H1 (cell line): ENCODE data around the gene TMEM273. TPM values are rescaled to one million over a fixed set of nuclear protein-coding genes. Genes with fewer than 3 reads are reported as not detected.

Experiments
- CTCF ChIA-PET: fragments of 300-600 bp; sonication (Branson Sonifier 250); formaldehyde crosslinking; loops from one replicate; lab custom pipeline; 2021; ENCODE audit not compliant: partially characterized antibody; lab: Charles Lee
- POLR2A ChIA-PET: fragments of 300-600 bp; sonication (Branson Sonifier 250); formaldehyde crosslinking; loops from one replicate; lab custom pipeline; 2021; ENCODE audit warnings: inconsistent platforms; ENCODE audit not compliant: partially characterized antibody; lab: Charles Lee
- DNase-seq, 2 experiments: peaks; one replicate each; pipeline versions ENCODE4 v3.0.0 to v3.0.0-alpha.2; 2010 to 2022; ENCODE audit warnings: low spot score in 2 of 2, low read depth in 1 of 2, mixed read lengths in 1 of 2
- FAIRE-seq: peaks from 2 replicates; lab custom pipeline; 2011; peaks lifted over from hg19 to GRCh38; lab: Jason Lieb, UNC
- H2AFZ ChIP-seq: 2 replicates; pipeline ENCODE4 v1.8.1; 2012; ENCODE audit warnings: low read length, inconsistent platforms
- H2AK5ac ChIP-seq: 2 replicates; pipeline ENCODE4 v1.6.1; 2013; ENCODE audit warnings: low read depth, low read length
- H2BK120ac ChIP-seq: replicated peaks from 2 replicates; pipeline ENCODE3; 2013; ENCODE audit warnings: low read depth, low read length, inconsistent platforms
- H2BK12ac ChIP-seq: 2 replicates; pipeline ENCODE4 v1.6.1; 2013; ENCODE audit warnings: low read depth, low read length
- H2BK15ac ChIP-seq: 2 replicates; pipeline ENCODE4 v1.6.1; 2013; ENCODE audit warnings: low read length
- H2BK20ac ChIP-seq: 2 replicates; pipeline ENCODE4 v1.6.1; 2013; ENCODE audit warnings: low read length
- H2BK5ac ChIP-seq: 2 replicates; pipeline ENCODE4 v1.6.1; 2013; ENCODE audit warnings: low read depth, low read length
- H3K14ac ChIP-seq: 2 replicates; pipeline ENCODE4 v1.6.1; 2013; ENCODE audit warnings: inconsistent platforms; ENCODE audit not compliant: insufficient read length
- H3K18ac ChIP-seq: 2 replicates; pipeline ENCODE4 v1.6.1; 2013; ENCODE audit warnings: low read length; ENCODE audit errors: extremely low read depth
- H3K23ac ChIP-seq: 2 replicates; pipeline ENCODE4 v1.6.1; 2013; ENCODE audit warnings: inconsistent platforms; ENCODE audit not compliant: insufficient read length
- H3K23me2 ChIP-seq: 2 replicates; pipeline ENCODE4 v1.6.1; 2013; ENCODE audit warnings: low read depth, low read length
- H3K27ac ChIP-seq: 2 replicates; pipeline ENCODE4 v1.6.1; 2011; ENCODE audit warnings: low read depth, low read length, inconsistent platforms
- H3K27me3 ChIP-seq, 4 experiments: replicated peaks in 1 of 4; 1 replicate in 1 of 4; 2 replicates in 3 of 4; pipeline versions ENCODE4 v1.6.1 to v1.8.1; 2011 to 2013; ENCODE audit warnings: low read length in 3 of 4, mild to moderate bottlenecking in 3 of 4, inconsistent platforms in 2 of 4, mixed read lengths in 2 of 4, moderate library complexity in 1 of 4; ENCODE audit not compliant: control insufficient read depth in 3 of 4, insufficient read depth in 3 of 4; ENCODE audit errors: extremely low read depth in 1 of 4
- H3K36me3 ChIP-seq, 4 experiments: 2 replicates each; pipeline versions ENCODE4 v1.6.1 to v1.8.1; 2011 to 2013; ENCODE audit warnings: mild to moderate bottlenecking in 4 of 4, low read length in 3 of 4, moderate library complexity in 2 of 4, control low read depth in 1 of 4, inconsistent platforms in 1 of 4; ENCODE audit not compliant: insufficient read depth in 4 of 4, control insufficient read depth in 2 of 4
- H3K4ac ChIP-seq: replicated peaks from 2 replicates; pipeline ENCODE3; 2013; ENCODE audit warnings: low read length, low read depth, mixed read lengths, inconsistent platforms; ENCODE audit not compliant: insufficient read length
- H3K4me1 ChIP-seq, 4 experiments: replicated peaks in 1 of 4; 1 replicate in 1 of 4; 2 replicates in 3 of 4; pipeline versions ENCODE4 v1.6.1 to v1.8.1; 2011 to 2013; ENCODE audit warnings: low read length in 3 of 4, inconsistent platforms in 2 of 4, mixed read lengths in 1 of 4; ENCODE audit not compliant: insufficient read depth in 4 of 4, control insufficient read depth in 3 of 4
- H3K4me2 ChIP-seq, 2 experiments: 2 replicates each; pipeline versions ENCODE4 v1.6.1 to v1.8.1; 2011 to 2013; ENCODE audit warnings: low read depth in 2 of 2, low read length in 2 of 2, control low read depth in 1 of 2, inconsistent platforms in 1 of 2, mild to moderate bottlenecking in 1 of 2; ENCODE audit not compliant: insufficient read depth in 1 of 2
- H3K4me3 ChIP-seq, 4 experiments: fragments of 200-600, 300-600 bp in 1 of 4; sonication (generic), shearing (Covaris generic), sonication (Bioruptor Twin) in 1 of 4; 2 replicates each; pipeline versions ENCODE4 v1.5.1 to v1.8.1; 2011 to 2016; ENCODE audit warnings: low read length in 4 of 4, low read depth in 3 of 4, control low read depth in 2 of 4, inconsistent platforms in 2 of 4, mild to moderate bottlenecking in 2 of 4, mixed read lengths in 1 of 4, moderate library complexity in 1 of 4; ENCODE audit not compliant: insufficient read depth in 2 of 4; ENCODE audit errors: extremely low read depth in 1 of 4
- H3K56ac ChIP-seq: replicated peaks from 2 replicates; pipeline ENCODE3; 2013; ENCODE audit warnings: low read depth, mild to moderate bottlenecking, mixed read lengths, low read length, inconsistent platforms; ENCODE audit not compliant: insufficient read length
- H3K79me1 ChIP-seq: 2 replicates; pipeline ENCODE4 v1.6.1; 2013; ENCODE audit warnings: low read depth, low read length, control low read depth
- H3K79me2 ChIP-seq, 2 experiments: 2 replicates each; pipeline versions ENCODE4 v1.6.1 to v1.8.1; 2012 to 2013; ENCODE audit warnings: low read length in 2 of 2, mild to moderate bottlenecking in 2 of 2, inconsistent platforms in 1 of 2; ENCODE audit not compliant: insufficient read depth in 2 of 2, control insufficient read depth in 1 of 2
- H3K9ac ChIP-seq, 4 experiments: replicated peaks in 1 of 4; 1 replicate in 1 of 4; 2 replicates in 3 of 4; pipeline versions ENCODE4 v1.6.1 to v1.8.1; 2011 to 2013; ENCODE audit warnings: low read depth in 3 of 4, low read length in 3 of 4, control low read depth in 2 of 4, mild to moderate bottlenecking in 2 of 4, moderate library complexity in 2 of 4, inconsistent platforms in 1 of 4; ENCODE audit errors: extremely low read depth in 1 of 4
- H3K9me3 ChIP-seq, 2 experiments: 2 replicates each; pipeline versions ENCODE4 v1.6.1 to v1.8.1; 2012 to 2013; ENCODE audit warnings: mild to moderate bottlenecking in 2 of 2, moderate library complexity in 2 of 2, control low read depth in 1 of 2, inconsistent platforms in 1 of 2, low read depth in 1 of 2, low read length in 1 of 2, mixed read lengths in 1 of 2; ENCODE audit not compliant: insufficient read depth in 2 of 2
- H4K20me1 ChIP-seq, 2 experiments: replicated peaks in 1 of 2; 2 replicates each; pipeline versions ENCODE3 to v1.8.1; 2011 to 2013; ENCODE audit warnings: inconsistent platforms in 2 of 2, low read length in 2 of 2, mild to moderate bottlenecking in 1 of 2; ENCODE audit not compliant: insufficient read depth in 2 of 2, control insufficient read depth in 1 of 2
- H4K5ac ChIP-seq: 2 replicates; pipeline ENCODE4 v1.6.1; 2013; ENCODE audit warnings: low read length, low read depth, mixed read lengths, inconsistent platforms; ENCODE audit not compliant: insufficient read length
- H4K8ac ChIP-seq: 2 replicates; pipeline ENCODE4 v1.8.0; 2013; ENCODE audit warnings: mild to moderate bottlenecking, moderate library complexity, low read length, inconsistent platforms; ENCODE audit not compliant: insufficient read depth; ENCODE audit errors: extremely low read depth
- H4K91ac ChIP-seq: replicated peaks from 2 replicates; pipeline ENCODE3; 2013; ENCODE audit warnings: low read length, mixed read lengths, inconsistent platforms; ENCODE audit not compliant: insufficient read length
- ASH2L ChIP-seq: fragments of 200-600, 300-600 bp; sonication (generic); IDR thresholded peaks from one replicate; pipeline ENCODE4 v1.7.1; 2017; ENCODE audit warnings: low read length
- BACH1 ChIP-seq: IDR thresholded peaks from 2 replicates; pipeline ENCODE4 v1.6.1; 2012; ENCODE audit warnings: low read length, improper control_type of control experiment
- BCL11A ChIP-seq, 2 experiments: IDR thresholded peaks; one replicate each; pipeline ENCODE4 v1.6.1; 2011; ENCODE audit warnings: low read depth in 2 of 2, low read length in 2 of 2, mild to moderate bottlenecking in 2 of 2
- CBX5 ChIP-seq: fragments of 300-800, 300-1000 bp; sonication (generic); IDR thresholded peaks from 2 replicates; pipeline ENCODE4 v1.7.1; 2016; ENCODE audit warnings: antibody characterized with exemption, low read length, low read depth
- CEBPB ChIP-seq: IDR thresholded peaks from 2 replicates; pipeline ENCODE4 v1.6.1; 2012; ENCODE audit warnings: low read depth, low read length
- CREB1 ChIP-seq: IDR thresholded peaks from 2 replicates; pipeline ENCODE4 v1.6.1; 2012; ENCODE audit warnings: inconsistent platforms
- EP300 ChIP-seq, 2 experiments: IDR thresholded peaks; 1 replicate in 1 of 2; 2 replicates in 1 of 2; pipeline ENCODE4 v1.6.1; 2011 to 2012; ENCODE audit warnings: low read depth in 2 of 2, low read length in 2 of 2, mild to moderate bottlenecking in 2 of 2, borderline replicate concordance in 1 of 2, inconsistent platforms in 1 of 2, moderate library complexity in 1 of 2
- KDM1A ChIP-seq: fragments of 200-600, 300-600 bp; sonication (generic); IDR thresholded peaks from 2 replicates; pipeline ENCODE4 v1.7.1; 2016; ENCODE audit warnings: mild to moderate bottlenecking, low read length, borderline replicate concordance
- RFX5 ChIP-seq: IDR thresholded peaks from 2 replicates; pipeline ENCODE4 v1.6.1; 2011; ENCODE audit warnings: low read depth, low read length, improper control_type of control experiment, borderline replicate concordance
- RXRA ChIP-seq: IDR thresholded peaks from 2 replicates; pipeline ENCODE4 v1.6.1; 2011; ENCODE audit warnings: low read depth, mild to moderate bottlenecking, low read length, moderate library complexity; ENCODE audit not compliant: insufficient read depth
- SAP30 ChIP-seq: fragments of 300-600 bp; sonication (generic); IDR thresholded peaks from 2 replicates; pipeline ENCODE4 v1.7.1; 2012; ENCODE audit warnings: low read length, moderate library complexity, mild to moderate bottlenecking, inconsistent platforms; ENCODE audit not compliant: insufficient read depth, insufficient replicate concordance
- SIN3A ChIP-seq, 2 experiments: IDR thresholded peaks in 1 of 2; conservative IDR thresholded peaks in 1 of 2; 2 replicates each; pipeline ENCODE4 v1.6.1; 2011 to 2012; ENCODE audit warnings: low read length in 2 of 2, improper control_type of control experiment in 1 of 2, low read depth in 1 of 2, mild to moderate bottlenecking in 1 of 2
- SIRT6 ChIP-seq: IDR thresholded peaks from one replicate; pipeline ENCODE4 v1.7.1; 2012; ENCODE audit warnings: low read length, inconsistent platforms
- ZNF274 ChIP-seq: IDR thresholded peaks from 2 replicates; pipeline ENCODE4 v1.7.0; 2012; ENCODE audit warnings: low read length, borderline replicate concordance; ENCODE audit errors: extremely low read depth
- WGBS, 2 experiments: shearing (Covaris generic) in 1 of 2; methylation state at CpG; one replicate each; pipeline versions ENCODE4 v1.1.6 to v1.1.7; 2013 to 2015; ENCODE audit warnings: low lambda C conversion rate in 2 of 2, mixed read lengths in 2 of 2, inconsistent platforms in 1 of 2, low coverage in 1 of 2, missing lambda C conversion rate in 1 of 2; ENCODE audit not compliant: insufficient replicate concordance in 2 of 2, insufficient coverage in 1 of 2, insufficient read length in 1 of 2; ENCODE audit errors: extremely low coverage in 1 of 2, missing lambda C conversion rate in 1 of 2; 5-methylcytosine and 5-hydroxymethylcytosine counted together
- polyA plus RNA-seq, 7 experiments: library from polyadenylated mRNA; depleted of rRNA in 3 of 7; stranded (reverse) in 5 of 7; unstranded in 2 of 7; fragments of >200 nt in 5 of 7; fragments of 200-250 nt in 2 of 7; gene quantifications; 1 replicate in 5 of 7; 2 replicates in 1 of 7; 4 replicates in 1 of 7; pipeline versions ENCODE4 v1.2.1 to v1.2.3, GENCODE V29; 2011 to 2013; ENCODE audit warnings: missing spikeins in 2 of 7, mixed read lengths in 2 of 7
- total RNA-seq: library from RNA; stranded (reverse); fragmentation: NEBNext Ultra II Directional; extraction: Animal tissue kit (Norgen Biotek cat#: 25700); gene quantifications from 2 replicates; pipeline ENCODE4 v1.2.1, GENCODE V29; 2021

Gene TMEM273
- total and polyA plus RNA-seq, 2 of the 8 experiments (the other 6 are each of a cell fraction or from before 2014, with no cell fraction given) = not detected

DNA sequence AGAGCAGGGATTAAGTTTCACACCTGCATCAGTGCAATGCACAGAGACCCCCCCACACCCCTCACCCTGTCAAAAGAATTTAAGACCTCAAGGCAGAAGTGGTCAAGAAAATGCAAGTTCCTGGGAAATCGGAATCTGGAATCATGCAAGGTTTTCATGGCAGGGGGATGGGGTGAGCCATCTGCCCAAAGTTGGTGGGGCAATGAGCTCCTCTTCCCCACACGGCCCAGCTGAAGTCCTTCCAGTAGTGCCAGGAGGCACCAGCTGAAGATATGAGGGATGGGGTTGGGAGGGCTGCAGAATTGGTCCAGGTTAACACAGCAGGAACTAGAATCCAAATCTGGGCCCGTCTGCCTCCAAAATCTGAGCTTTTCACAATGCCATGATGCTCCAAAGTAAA is 25.0 kb upstream of the TMEM273 start:
- FAIRE-seq (no peak), DNase-seq (peak in 1 of 2 experiments; percentile 35)
- no peak overlapping the region for H3K27ac ChIP-seq
- H2BK12ac ChIP-seq = no peak overlapping the region
- H4K5ac ChIP-seq = no peak overlapping the region
- H4K20me1 ChIP-seq = no peaks in the 10 kb centered on the region
- H2BK120ac ChIP-seq = no peak overlapping the region
- H3K36me3 ChIP-seq = no peaks in the 10 kb centered on the region; a peak in 1 of 8 replicates
- H3K23me2 ChIP-seq = no peaks in the 10 kb centered on the region
- no peaks in the 10 kb centered on the region for H3K9me3 ChIP-seq
- no peak overlapping the region for H4K91ac ChIP-seq
- 0 out of 7 replicates have a peak, but pooled peaks cover 0 to 2% (median 0%) of the 10 kb centered on the region in 4 experiments for H3K4me1 ChIP-seq
- H3K4me2 ChIP-seq = no peak overlapping the region
- no peak overlapping the region for H4K8ac ChIP-seq
- no peak overlapping the region for H3K23ac ChIP-seq
- CTCF ChIA-PET = interaction anchor here (1.0 to 1.2 kb wide), 3 partner anchors 8 to 194 kb away, joined by 3 to 5 read pairs (median 5); no protein-coding TSS in a partner anchor
- no peaks in the 10 kb centered on the region for H3K79me2 ChIP-seq
- H2BK15ac ChIP-seq = no peak overlapping the region
- H3K4me3 ChIP-seq = no peak overlapping the region
- no peak overlapping the region for H2AK5ac ChIP-seq
- H2AFZ ChIP-seq = no peak overlapping the region
- 78% methylated on average over 3 of the region's 3 CpGs; no CpG with 5 or more reads in 1 of the 2 experiments for WGBS, 2 experiments
- H3K56ac ChIP-seq = no peak overlapping the region
- H2BK5ac ChIP-seq = no peak overlapping the region
- no peak overlapping the region for H3K4ac ChIP-seq
- no peak overlapping the region for H3K18ac ChIP-seq
- H3K14ac ChIP-seq = no peak overlapping the region
- H3K79me1 ChIP-seq = no peaks in the 10 kb centered on the region
- H3K27me3 ChIP-seq = no peaks in the 10 kb centered on the region
- POLR2A ChIA-PET = no interaction called here
- H2BK20ac ChIP-seq = no peak overlapping the region
- no peak overlapping the region for H3K9ac ChIP-seq
- no peak for TF ChIP-seq SIRT6
- TF ChIP-seq RXRA = no peak
- no peak for TF ChIP-seq SAP30
- TF ChIP-seq RFX5 = no peak
- TF ChIP-seq ZNF274 = no peak
- TF ChIP-seq BCL11A (IDR thresholded peaks at IDR 0.05; ENCODE audit: low read depth in 2 of 2, low read length in 2 of 2) = no peak
- no peak for TF ChIP-seq CEBPB
- no peak for TF ChIP-seq EP300 (IDR thresholded peaks at IDR 0.05; ENCODE audit: borderline replicate concordance in 1 of 2, low read depth in 2 of 2, low read length in 2 of 2)
- TF ChIP-seq ASH2L = no peak
- TF ChIP-seq KDM1A = no peak
- TF ChIP-seq CBX5 = no peak
- no peak for TF ChIP-seq CREB1
- TF ChIP-seq BACH1 = no peak
- TF ChIP-seq SIN3A (conservative IDR thresholded peaks at IDR 0.05 in 1 of 2, IDR thresholded peaks at IDR 0.05 in 1 of 2; ENCODE audit: low read depth in 1 of 2, low read length in 2 of 2) = no peak
